ENCODE measurements around the gene RRBP1. TPM values are rescaled to one million over a fixed set of nuclear protein-coding genes. Genes with fewer than 3 reads are reported as not detected.

Gene RRBP1
- total and polyA plus RNA-seq, 2 of the 4 experiments (the other 2 are of a cell fraction) = 90.2 to 136 TPM

DNA sequence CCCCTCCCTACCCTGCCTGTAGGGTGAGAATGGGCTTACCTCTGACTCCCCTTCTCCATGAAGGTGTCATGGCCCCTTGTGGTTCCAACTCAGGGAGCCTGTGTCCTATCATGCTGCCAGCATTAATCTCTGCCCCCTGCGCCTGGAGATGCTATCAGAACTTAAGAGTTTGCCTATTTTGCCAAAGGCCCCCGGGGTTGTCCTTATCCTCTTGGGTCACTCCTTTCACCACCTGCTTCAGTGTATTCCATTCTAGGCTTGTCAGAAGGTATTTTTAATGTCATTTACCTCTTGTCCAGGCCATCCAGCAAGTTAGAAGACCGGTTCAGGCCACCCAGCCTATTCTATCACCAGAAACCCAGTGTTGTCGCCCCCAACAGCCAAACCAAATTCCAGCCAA, 10.5 kb downstream of the RRBP1 start:
- Histone ChIP-seq H3K36me3 (ENCODE audit: control insufficient read depth, insufficient read depth, low read length) (peaks cover 38% of the 10 kb centered on the region), H3K9ac (ENCODE audit: low read depth, low read length) (no peak overlapping the region), H2BK120ac (ENCODE audit: low read depth, low read length) (no peak overlapping the region), H3K56ac (ENCODE audit: extremely low read depth, insufficient read depth, low read length) (no peak overlapping the region), H3K23ac (ENCODE audit: low read depth, low read length) (no peak overlapping the region), H3K27ac (ENCODE audit: insufficient read depth, low read length) (no peak overlapping the region), H4K91ac (ENCODE audit: insufficient read depth, low read depth, low read length) (no peak overlapping the region), H2AK5ac (ENCODE audit: low read depth, low read length) (no peak overlapping the region), H2AK9ac (replicated peaks; ENCODE audit: low read depth, low read length, poor library complexity) (no peak overlapping the region), H3K4me3 (ENCODE audit: insufficient read depth, low read depth, low read length) (no peak overlapping the region), H2AFZ (replicated peaks; ENCODE audit: low read length, poor library complexity) (no peak overlapping the region), H3K4ac (ENCODE audit: low read depth, low read length) (no peak overlapping the region), H2BK5ac (ENCODE audit: low read depth, low read length, poor library complexity, severe bottlenecking) (no peak overlapping the region), H2BK20ac (ENCODE audit: low read depth, low read length) (no peak overlapping the region), H3K9me1 (ENCODE audit: insufficient read depth, low read length) (peaks cover 47% of the 10 kb centered on the region), H3K27me3 (ENCODE audit: control insufficient read depth, insufficient read depth, low read length) (no peaks in the 10 kb centered on the region), H4K8ac (ENCODE audit: low read depth in 2 of 2, low read length in 2 of 2) (no peak overlapping the region), H3K9me3 (ENCODE audit: control insufficient read depth, insufficient read depth, low read length) (no peaks in the 10 kb centered on the region), H3K14ac (replicated peaks; ENCODE audit: low read depth, low read length) (no peak overlapping the region), H3K79me1 (ENCODE audit: low read depth in 1 of 2, low read length in 2 of 2) (peaks cover 27 to 81% of the 10 kb centered on the region in 2 experiments), H4K5ac (ENCODE audit: low read depth, low read length) (no peak overlapping the region), H3K18ac (ENCODE audit: low read depth, low read length) (no peak overlapping the region), H3K4me2 (ENCODE audit: low read depth, low read length) (no peak overlapping the region), H4K20me1 (ENCODE audit: insufficient read depth, low read length) (peaks cover 100% of the 10 kb centered on the region), H3K4me1 (ENCODE audit: control insufficient read depth, insufficient read depth, low read length) (peaks cover 33% of the 10 kb centered on the region), H2BK15ac (ENCODE audit: low read depth, low read length) (no peak overlapping the region)
- ChIA-PET CTCF (no interaction called here), POLR2A (ENCODE audit: unreplicated experiment) (no interaction called here)
- in situ Hi-C loops (cut with MboI; ENCODE audit: low sequenced_read_pairs) (no loop called here), intact Hi-C loops (cut with micrococcal nuclease) (no loop called here), dilution Hi-C loops (cut with HindIII; ENCODE audit: low sequenced_read_pairs, unreplicated experiment) (no loop called here)
- WGBS, 2 experiments (ENCODE audit: extremely low coverage in 2 of 2, insufficient read length in 1 of 2) = no CpG with 5 or more reads among the region's 4 CpGs
- no peak for DNase-seq
- TF ChIP-seq POLR2A (IDR thresholded peaks at IDR 0.05; ENCODE audit: low read depth, low read length) = no peak
- TF ChIP-seq, protein P1, sequence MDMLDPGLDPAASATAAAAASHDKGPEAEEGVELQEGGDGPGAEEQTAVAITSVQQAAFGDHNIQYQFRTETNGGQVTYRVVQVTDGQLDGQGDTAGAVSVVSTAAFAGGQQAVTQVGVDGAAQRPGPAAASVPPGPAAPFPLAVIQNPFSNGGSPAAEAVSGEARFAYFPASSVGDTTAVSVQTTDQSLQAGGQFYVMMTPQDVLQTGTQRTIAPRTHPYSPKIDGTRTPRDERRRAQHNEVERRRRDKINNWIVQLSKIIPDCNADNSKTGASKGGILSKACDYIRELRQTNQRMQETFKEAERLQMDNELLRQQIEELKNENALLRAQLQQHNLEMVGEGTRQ (IDR thresholded peaks at IDR 0.05; ENCODE audit: low read depth, low read length) = no peak
- no peak for TF ChIP-seq MAFK (IDR thresholded peaks at IDR 0.05; ENCODE audit: low read depth, low read length)
- no peak for TF ChIP-seq RFX5 (IDR thresholded peaks at IDR 0.05; ENCODE audit: low read depth, low read length)
- TF ChIP-seq, protein P2, sequence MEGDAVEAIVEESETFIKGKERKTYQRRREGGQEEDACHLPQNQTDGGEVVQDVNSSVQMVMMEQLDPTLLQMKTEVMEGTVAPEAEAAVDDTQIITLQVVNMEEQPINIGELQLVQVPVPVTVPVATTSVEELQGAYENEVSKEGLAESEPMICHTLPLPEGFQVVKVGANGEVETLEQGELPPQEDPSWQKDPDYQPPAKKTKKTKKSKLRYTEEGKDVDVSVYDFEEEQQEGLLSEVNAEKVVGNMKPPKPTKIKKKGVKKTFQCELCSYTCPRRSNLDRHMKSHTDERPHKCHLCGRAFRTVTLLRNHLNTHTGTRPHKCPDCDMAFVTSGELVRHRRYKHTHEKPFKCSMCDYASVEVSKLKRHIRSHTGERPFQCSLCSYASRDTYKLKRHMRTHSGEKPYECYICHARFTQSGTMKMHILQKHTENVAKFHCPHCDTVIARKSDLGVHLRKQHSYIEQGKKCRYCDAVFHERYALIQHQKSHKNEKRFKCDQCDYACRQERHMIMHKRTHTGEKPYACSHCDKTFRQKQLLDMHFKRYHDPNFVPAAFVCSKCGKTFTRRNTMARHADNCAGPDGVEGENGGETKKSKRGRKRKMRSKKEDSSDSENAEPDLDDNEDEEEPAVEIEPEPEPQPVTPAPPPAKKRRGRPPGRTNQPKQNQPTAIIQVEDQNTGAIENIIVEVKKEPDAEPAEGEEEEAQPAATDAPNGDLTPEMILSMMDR (conservative IDR thresholded peaks at IDR 0.05; ENCODE audit: low read depth, low read length) = no peak
- TF ChIP-seq CEBPB (IDR thresholded peaks at IDR 0.05; ENCODE audit: low read depth, low read length) = no peak
- no TSS peak for BruUV-seq (replicated peaks)
- ATAC-seq (ENCODE audit: low read depth) = no peak
